ENCODE data around the gene PNPLA8.
A peak's percentile ranks its signal among the peaks of the same experiment; 100 is the strongest.

The PNPLA8 gene

GRCh38 chr7:108461840-108462239 is 64.1 kb downstream of the PNPLA8 start:
- in situ Hi-C loops (cut with MboI; ENCODE audit: low sequenced_read_pairs, unreplicated experiment), result no loop called here
- no peak for DNase-seq (ENCODE audit: low spot score)
- no peak for TF ChIP-seq CTCF (IDR thresholded peaks at IDR 0.05; ENCODE audit: borderline replicate concordance, control extremely low read depth, extremely low read depth, insufficient read depth, missing control alignments)

- no peak for TF ChIP-seq CTCF (IDR thresholded peaks at IDR 0.05; ENCODE audit: borderline replicate concordance, control extremely low read depth, extremely low read depth, insufficient read depth, missing control alignments)
- no peak for DNase-seq (ENCODE audit: low spot score)
- in situ Hi-C loops (cut with MboI; ENCODE audit: low sequenced_read_pairs, unreplicated experiment), result no loop called here
Measured at GRCh38 chr7:108460964-108461363, 65.0 kb downstream of the PNPLA8 start.

- peak; percentile 57 for DNase-seq (ENCODE audit: low spot score)
- in situ Hi-C loops (cut with MboI; ENCODE audit: low sequenced_read_pairs, unreplicated experiment), result loop anchor here (10.0 kb wide), 1 partner anchor 275 kb away; no protein-coding TSS in a partner anchor
- peak; percentile 41 for TF ChIP-seq CTCF (IDR thresholded peaks at IDR 0.05; ENCODE audit: borderline replicate concordance, control extremely low read depth, extremely low read depth, insufficient read depth, missing control alignments)
Measured at GRCh38 chr7:108459922-108460551, 65.9 kb downstream of the PNPLA8 start.

GRCh38 chr7:108457871-108458270 is 68.1 kb downstream of the PNPLA8 start:
- TF ChIP-seq CTCF (IDR thresholded peaks at IDR 0.05; ENCODE audit: borderline replicate concordance, control extremely low read depth, extremely low read depth, insufficient read depth, missing control alignments), result no peak
- in situ Hi-C loops (cut with MboI; ENCODE audit: low sequenced_read_pairs, unreplicated experiment), result loop anchor here (10.0 kb wide), 1 partner anchor 273 kb away; no protein-coding TSS in a partner anchor
- DNase-seq (ENCODE audit: low spot score), result no peak

GRCh38 chr7:108456845-108457540 is 68.9 kb downstream of the PNPLA8 start:
- in situ Hi-C loops (cut with MboI; ENCODE audit: low sequenced_read_pairs, unreplicated experiment), result loop anchor here (10.0 kb wide), 1 partner anchor 272 kb away; no protein-coding TSS in a partner anchor
- no peak for TF ChIP-seq CTCF (IDR thresholded peaks at IDR 0.05; ENCODE audit: borderline replicate concordance, control extremely low read depth, extremely low read depth, insufficient read depth, missing control alignments)
- no peak for DNase-seq (ENCODE audit: low spot score)

GRCh38 chr7:108455998-108456677 is 69.8 kb downstream of the PNPLA8 start, which contains the start of gene NRCAM:
Gene NRCAM (minus strand): TSS chr7:108456436. CDS start chr7:108240064, 216,372 bp downstream.
- no peak for TF ChIP-seq CTCF (IDR thresholded peaks at IDR 0.05; ENCODE audit: borderline replicate concordance, control extremely low read depth, extremely low read depth, insufficient read depth, missing control alignments)
- in situ Hi-C loops (cut with MboI; ENCODE audit: low sequenced_read_pairs, unreplicated experiment), result loop anchor here (10.0 kb wide), 1 partner anchor 271 kb away; no protein-coding TSS in a partner anchor
- peak; percentile 88 for DNase-seq (ENCODE audit: low spot score)
